ENCODE data around the gene CNPY1. TPM values are rescaled to one million over a fixed set of nuclear protein-coding genes. Genes with fewer than 3 reads are reported as not detected.

The CNPY1 gene
- polyA plus RNA-seq, 1 donor from 2014 or later: 0.36 TPM

DNA sequence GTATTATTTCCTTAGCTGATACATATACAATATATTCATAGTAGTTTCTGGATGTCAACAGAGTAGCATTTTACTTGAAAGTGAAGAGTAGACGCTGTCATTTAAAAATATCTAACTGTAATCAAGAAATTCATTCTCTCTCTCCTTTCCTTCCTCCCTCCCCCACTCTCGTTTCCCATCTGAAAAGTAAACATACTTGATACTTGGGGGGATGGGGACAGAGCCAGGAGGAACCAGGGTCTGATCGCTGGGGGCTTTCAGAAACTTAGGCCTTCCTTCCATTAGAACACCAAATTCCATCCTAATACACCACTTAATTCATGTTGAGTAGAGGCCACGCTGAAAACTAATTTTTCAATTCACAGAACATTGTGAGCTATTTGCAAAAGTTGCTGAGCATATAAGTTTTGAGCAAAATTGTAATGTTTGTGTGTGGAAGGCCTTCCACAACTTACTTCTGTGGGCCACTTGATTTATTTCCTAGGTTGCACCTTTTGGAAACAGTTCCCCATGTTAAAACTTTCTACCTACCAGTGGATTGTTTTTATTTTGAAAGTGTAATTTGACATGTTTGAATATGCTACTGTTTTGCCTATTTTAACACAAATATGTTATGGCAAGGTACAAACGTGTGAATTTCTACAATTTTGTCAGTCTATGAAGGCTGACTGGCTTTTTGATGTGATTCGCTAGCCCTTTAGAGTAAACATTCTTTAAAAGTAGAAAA is 35.2 kb downstream of the CNPY1 start:
- H3K36me3 ChIP-seq (ENCODE audit: insufficient read depth, low read length): no peaks in the 10 kb centered on the region
- H3K27ac ChIP-seq (ENCODE audit: low read length): no peak overlapping the region
- no peaks in the 10 kb centered on the region for H3K9me3 ChIP-seq (ENCODE audit: low read length)
- no peak overlapping the region for H2AFZ ChIP-seq (ENCODE audit: low read depth, low read length)
- H3K9ac ChIP-seq (ENCODE audit: low read length): no peak overlapping the region
- H3K9me2 ChIP-seq (ENCODE audit: insufficient read depth, low read length): no peaks in the 10 kb centered on the region
- no peaks in the 10 kb centered on the region for H3F3A ChIP-seq (ENCODE audit: insufficient read depth, low read length, poor library complexity, severe bottlenecking)
- no peak overlapping the region for H3K4me3 ChIP-seq (ENCODE audit: low read length)
- TF ChIP-seq TAF1 (IDR thresholded peaks at IDR 0.05; ENCODE audit: low read depth): no peak
- peak; percentile 29 for TF ChIP-seq POLR2AphosphoS5 (IDR thresholded peaks at IDR 0.05)
- H3K4me2 ChIP-seq (ENCODE audit: low read length): no peak overlapping the region
- H3K27me3 ChIP-seq (ENCODE audit: insufficient read depth, low read depth, low read length): peaks cover 98% of the 10 kb centered on the region
- no peaks in the 10 kb centered on the region for H4K20me1 ChIP-seq (ENCODE audit: insufficient read depth)
- no peaks in the 10 kb centered on the region for H3K79me2 ChIP-seq (replicated peaks; ENCODE audit: insufficient read depth, low read length)

DNA sequence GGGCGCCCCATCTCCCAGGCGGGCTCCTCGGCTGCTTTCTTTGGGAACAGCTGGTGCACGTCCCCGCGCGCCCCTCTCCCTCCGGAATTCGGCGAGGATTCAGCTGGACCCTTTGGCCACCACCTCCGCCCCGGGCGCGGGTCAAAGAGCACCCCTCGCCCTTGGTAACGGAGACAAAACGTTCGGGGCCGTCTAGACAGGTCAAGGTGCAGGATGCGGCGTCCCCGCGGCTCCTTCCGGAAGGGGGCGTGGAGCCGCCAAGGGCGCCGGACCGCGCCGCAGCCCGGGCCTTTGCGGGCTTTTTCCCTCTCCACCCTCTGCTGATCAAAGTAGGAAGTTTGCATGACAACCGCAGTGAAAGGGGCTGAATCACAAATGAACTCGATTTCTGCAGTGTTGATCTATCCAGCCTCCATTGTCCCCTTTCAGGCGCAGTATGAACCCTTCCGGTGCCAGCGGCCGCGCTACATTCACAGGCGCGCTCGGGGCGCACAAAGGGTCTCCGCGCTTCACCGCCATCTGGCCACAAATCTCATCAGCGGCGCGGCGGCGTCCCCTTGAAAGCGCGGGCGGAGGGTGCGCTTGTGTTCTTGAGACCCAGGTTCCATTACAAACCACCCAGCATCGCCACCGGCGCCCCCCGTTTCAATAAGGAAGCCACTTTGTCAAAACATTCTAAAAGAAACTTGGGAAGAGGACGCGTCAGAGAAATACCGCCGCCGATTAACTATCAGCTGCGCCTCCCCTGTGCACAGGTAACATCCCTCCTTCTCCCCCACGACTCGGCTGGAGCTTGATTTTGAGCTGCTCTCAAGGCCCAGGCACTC is 36.4 kb downstream of the CNPY1 start:
- peaks cover 98% of the 10 kb centered on the region for H3K27me3 ChIP-seq (ENCODE audit: insufficient read depth, low read depth, low read length)
- TF ChIP-seq POLR2AphosphoS5 (IDR thresholded peaks at IDR 0.05) (peak; percentile 16), EZH2 (IDR thresholded peaks at IDR 0.05; ENCODE audit: borderline replicate concordance, insufficient read depth, low read length, poor library complexity, severe bottlenecking) (peak; percentile 82), MXI1 (conservative IDR thresholded peaks at IDR 0.05; ENCODE audit: poor library complexity, severe bottlenecking) (no peak), TAF1 (IDR thresholded peaks at IDR 0.05; ENCODE audit: low read depth) (no peak), EP300 (conservative IDR thresholded peaks at IDR 0.05; ENCODE audit: poor library complexity, severe bottlenecking) (no peak), RAD21 (conservative IDR thresholded peaks at IDR 0.05) (no peak), SMC3 (conservative IDR thresholded peaks at IDR 0.05; ENCODE audit: poor library complexity) (no peak)
- TF ChIP-seq, protein P1, sequence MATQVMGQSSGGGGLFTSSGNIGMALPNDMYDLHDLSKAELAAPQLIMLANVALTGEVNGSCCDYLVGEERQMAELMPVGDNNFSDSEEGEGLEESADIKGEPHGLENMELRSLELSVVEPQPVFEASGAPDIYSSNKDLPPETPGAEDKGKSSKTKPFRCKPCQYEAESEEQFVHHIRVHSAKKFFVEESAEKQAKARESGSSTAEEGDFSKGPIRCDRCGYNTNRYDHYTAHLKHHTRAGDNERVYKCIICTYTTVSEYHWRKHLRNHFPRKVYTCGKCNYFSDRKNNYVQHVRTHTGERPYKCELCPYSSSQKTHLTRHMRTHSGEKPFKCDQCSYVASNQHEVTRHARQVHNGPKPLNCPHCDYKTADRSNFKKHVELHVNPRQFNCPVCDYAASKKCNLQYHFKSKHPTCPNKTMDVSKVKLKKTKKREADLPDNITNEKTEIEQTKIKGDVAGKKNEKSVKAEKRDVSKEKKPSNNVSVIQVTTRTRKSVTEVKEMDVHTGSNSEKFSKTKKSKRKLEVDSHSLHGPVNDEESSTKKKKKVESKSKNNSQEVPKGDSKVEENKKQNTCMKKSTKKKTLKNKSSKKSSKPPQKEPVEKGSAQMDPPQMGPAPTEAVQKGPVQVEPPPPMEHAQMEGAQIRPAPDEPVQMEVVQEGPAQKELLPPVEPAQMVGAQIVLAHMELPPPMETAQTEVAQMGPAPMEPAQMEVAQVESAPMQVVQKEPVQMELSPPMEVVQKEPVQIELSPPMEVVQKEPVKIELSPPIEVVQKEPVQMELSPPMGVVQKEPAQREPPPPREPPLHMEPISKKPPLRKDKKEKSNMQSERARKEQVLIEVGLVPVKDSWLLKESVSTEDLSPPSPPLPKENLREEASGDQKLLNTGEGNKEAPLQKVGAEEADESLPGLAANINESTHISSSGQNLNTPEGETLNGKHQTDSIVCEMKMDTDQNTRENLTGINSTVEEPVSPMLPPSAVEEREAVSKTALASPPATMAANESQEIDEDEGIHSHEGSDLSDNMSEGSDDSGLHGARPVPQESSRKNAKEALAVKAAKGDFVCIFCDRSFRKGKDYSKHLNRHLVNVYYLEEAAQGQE (IDR thresholded peaks at IDR 0.05; ENCODE audit: borderline replicate concordance): no peak
- TF ChIP-seq, protein P2, sequence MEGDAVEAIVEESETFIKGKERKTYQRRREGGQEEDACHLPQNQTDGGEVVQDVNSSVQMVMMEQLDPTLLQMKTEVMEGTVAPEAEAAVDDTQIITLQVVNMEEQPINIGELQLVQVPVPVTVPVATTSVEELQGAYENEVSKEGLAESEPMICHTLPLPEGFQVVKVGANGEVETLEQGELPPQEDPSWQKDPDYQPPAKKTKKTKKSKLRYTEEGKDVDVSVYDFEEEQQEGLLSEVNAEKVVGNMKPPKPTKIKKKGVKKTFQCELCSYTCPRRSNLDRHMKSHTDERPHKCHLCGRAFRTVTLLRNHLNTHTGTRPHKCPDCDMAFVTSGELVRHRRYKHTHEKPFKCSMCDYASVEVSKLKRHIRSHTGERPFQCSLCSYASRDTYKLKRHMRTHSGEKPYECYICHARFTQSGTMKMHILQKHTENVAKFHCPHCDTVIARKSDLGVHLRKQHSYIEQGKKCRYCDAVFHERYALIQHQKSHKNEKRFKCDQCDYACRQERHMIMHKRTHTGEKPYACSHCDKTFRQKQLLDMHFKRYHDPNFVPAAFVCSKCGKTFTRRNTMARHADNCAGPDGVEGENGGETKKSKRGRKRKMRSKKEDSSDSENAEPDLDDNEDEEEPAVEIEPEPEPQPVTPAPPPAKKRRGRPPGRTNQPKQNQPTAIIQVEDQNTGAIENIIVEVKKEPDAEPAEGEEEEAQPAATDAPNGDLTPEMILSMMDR (IDR thresholded peaks at IDR 0.05; ENCODE audit: poor library complexity, severe bottlenecking): peak; percentile 32
- no peak overlapping the region for H3K9ac ChIP-seq (ENCODE audit: low read length)
- H3K9me2 ChIP-seq (ENCODE audit: insufficient read depth, low read length): no peaks in the 10 kb centered on the region
- H3K79me2 ChIP-seq (replicated peaks; ENCODE audit: insufficient read depth, low read length): no peaks in the 10 kb centered on the region
- H3K27ac ChIP-seq (ENCODE audit: low read length): no peak overlapping the region
- peak overlapping the region; percentile 48 for H3K4me3 ChIP-seq (ENCODE audit: low read length)
- no peaks in the 10 kb centered on the region for H3K36me3 ChIP-seq (ENCODE audit: insufficient read depth, low read length)
- no peak overlapping the region for H3K4me2 ChIP-seq (ENCODE audit: low read length)
- H3F3A ChIP-seq (ENCODE audit: insufficient read depth, low read length, poor library complexity, severe bottlenecking): no peaks in the 10 kb centered on the region
- no peaks in the 10 kb centered on the region for H4K20me1 ChIP-seq (ENCODE audit: insufficient read depth)
- H2AFZ ChIP-seq (ENCODE audit: low read depth, low read length): no peak overlapping the region
- H3K9me3 ChIP-seq (ENCODE audit: low read length): no peaks in the 10 kb centered on the region
